ENCODE results near the gene PTH2.

- no peak for TF ChIP-seq CTCF (IDR thresholded peaks at IDR 0.05; ENCODE audit: control extremely low read depth in 1 of 3, insufficient read depth in 1 of 3, low read depth in 1 of 3, low read length in 3 of 3)
- no peak for TF ChIP-seq RNF2 (IDR thresholded peaks at IDR 0.05; ENCODE audit: borderline replicate concordance, low read depth, low read length, missing control alignments, poor library complexity, severe bottlenecking)
- TF ChIP-seq RAD21 (IDR thresholded peaks at IDR 0.05 in 1 of 2, conservative IDR thresholded peaks at IDR 0.05 in 1 of 2; ENCODE audit: low read depth in 2 of 2, low read length in 2 of 2): no peak
- TF ChIP-seq USF2 (IDR thresholded peaks at IDR 0.05; ENCODE audit: low read length): no peak
- no peak for TF ChIP-seq KDM1A (IDR thresholded peaks at IDR 0.05; ENCODE audit: borderline replicate concordance, low read length)
- no peak for TF ChIP-seq CEBPB (IDR thresholded peaks at IDR 0.05; ENCODE audit: low read depth, low read length)
These were observed 26.3 kb downstream of the PTH2 start for GRCh38 chr19:49396738-49397505.
